IMR-90 (cell line): ENCODE measurements around the gene SLC6A12. TPM values are rescaled to one million over a fixed set of nuclear protein-coding genes. Genes with fewer than 3 reads are reported as not detected.

ENCODE experiments used
- ATAC-seq: fragments of 200-7000 bp; cut with Tn5 transposase; 2 replicates; pipeline ENCODE4 v1.9.1; 2020; ENCODE audit warnings: low read depth, mild to moderate bottlenecking, moderate library complexity
- BruUV-seq: library from RNA; stranded (reverse); fragments of 400-500 nt; replicated peaks from 2 replicates; lab custom pipeline; 2021; lab: Mats Ljungman, UMichigan
- CTCF ChIA-PET: fragments of 300-600 bp; formaldehyde crosslinking; extraction: SDS; loops from one replicate; lab custom pipeline; 2021; ENCODE audit warnings: antibody characterized with exemption; lab: Yijun Ruan, JAX
- POLR2A ChIA-PET: fragments of 300-600 bp; sonication (Branson Sonifier 250); formaldehyde crosslinking; loops from one replicate; lab custom pipeline; 2022; ENCODE audit warnings: antibody characterized with exemption; ENCODE audit not compliant: unreplicated experiment; lab: Charles Lee
- DNase-seq: peaks from one replicate; pipeline ENCODE4 v3.0.0; 2013
- H2AFZ ChIP-seq: replicated peaks from 2 replicates; pipeline ENCODE3; 2013; ENCODE audit warnings: low read length, mild to moderate bottlenecking; ENCODE audit not compliant: poor library complexity
- H2AK5ac ChIP-seq: 2 replicates; pipeline ENCODE4 v1.6.1; 2013; ENCODE audit warnings: low read depth, low read length, inconsistent platforms
- H2AK9ac ChIP-seq: replicated peaks from 2 replicates; pipeline ENCODE3; 2013; ENCODE audit warnings: mild to moderate bottlenecking, low read depth, low read length, moderate library complexity; ENCODE audit not compliant: poor library complexity
- H2BK120ac ChIP-seq: 2 replicates; pipeline ENCODE4 v1.6.1; 2013; ENCODE audit warnings: low read depth, low read length, inconsistent platforms
- H2BK15ac ChIP-seq: 3 replicates; pipeline ENCODE4 v1.6.1; 2013; ENCODE audit warnings: low read depth, low read length, inconsistent platforms
- H2BK20ac ChIP-seq: 2 replicates; pipeline ENCODE4 v1.6.1; 2013; ENCODE audit warnings: low read depth, mild to moderate bottlenecking, inconsistent platforms, low read length, moderate library complexity
- H2BK5ac ChIP-seq: 2 replicates; pipeline ENCODE4 v1.6.1; 2013; ENCODE audit warnings: mild to moderate bottlenecking, low read depth, low read length, inconsistent platforms; ENCODE audit not compliant: poor library complexity, severe bottlenecking
- H3K14ac ChIP-seq: replicated peaks from 2 replicates; pipeline ENCODE4 v1.6.1; 2013; ENCODE audit warnings: low read depth, low read length, inconsistent platforms
- H3K18ac ChIP-seq: 2 replicates; pipeline ENCODE4 v1.6.1; 2013; ENCODE audit warnings: low read depth, low read length, control low read depth
- H3K23ac ChIP-seq: 2 replicates; pipeline ENCODE4 v1.6.1; 2013; ENCODE audit warnings: low read depth, low read length, inconsistent platforms
- H3K27ac ChIP-seq: 2 replicates; pipeline ENCODE4 v1.5.1; 2013; ENCODE audit warnings: mild to moderate bottlenecking, control low read depth, low read length; ENCODE audit not compliant: insufficient read depth
- H3K27me3 ChIP-seq: 2 replicates; pipeline ENCODE4 v1.6.1; 2013; ENCODE audit warnings: low read length; ENCODE audit not compliant: control insufficient read depth, insufficient read depth
- H3K36me3 ChIP-seq: 2 replicates; pipeline ENCODE4 v1.6.1; 2013; ENCODE audit warnings: low read length, mixed read lengths; ENCODE audit not compliant: control insufficient read depth, insufficient read depth
- H3K4ac ChIP-seq: 2 replicates; pipeline ENCODE4 v1.6.1; 2013; ENCODE audit warnings: low read depth, low read length, inconsistent platforms
- H3K4me1 ChIP-seq: 2 replicates; pipeline ENCODE4 v1.6.1; 2013; ENCODE audit warnings: low read length, mixed read lengths; ENCODE audit not compliant: control insufficient read depth, insufficient read depth
- H3K4me2 ChIP-seq: 2 replicates; pipeline ENCODE4 v1.6.1; 2013; ENCODE audit warnings: low read depth, mild to moderate bottlenecking, control low read depth, low read length, moderate library complexity
- H3K4me3 ChIP-seq: 2 replicates; pipeline ENCODE4 v1.5.1; 2013; ENCODE audit warnings: low read depth, mild to moderate bottlenecking, control low read depth, low read length, moderate library complexity; ENCODE audit not compliant: insufficient read depth
- H3K56ac ChIP-seq: 2 replicates; pipeline ENCODE4 v1.6.1; 2013; ENCODE audit warnings: low read length, inconsistent platforms; ENCODE audit not compliant: insufficient read depth; ENCODE audit errors: extremely low read depth
- H3K79me1 ChIP-seq, 2 experiments: 2 replicates each; pipeline ENCODE4 v1.6.1; 2013; ENCODE audit warnings: low read length in 2 of 2, inconsistent platforms in 1 of 2, low read depth in 1 of 2
- H3K9ac ChIP-seq: 2 replicates; pipeline ENCODE4 v1.6.1; 2013; ENCODE audit warnings: low read depth, low read length, control low read depth
- H3K9me1 ChIP-seq: 2 replicates; pipeline ENCODE4 v1.6.1; 2013; ENCODE audit warnings: low read length, inconsistent platforms; ENCODE audit not compliant: insufficient read depth
- H3K9me3 ChIP-seq: 2 replicates; pipeline ENCODE4 v1.6.1; 2013; ENCODE audit warnings: low read length; ENCODE audit not compliant: control insufficient read depth, insufficient read depth
- H4K20me1 ChIP-seq: 2 replicates; pipeline ENCODE4 v1.6.1; 2013; ENCODE audit warnings: low read length, inconsistent platforms; ENCODE audit not compliant: insufficient read depth
- H4K5ac ChIP-seq: 2 replicates; pipeline ENCODE4 v1.6.1; 2013; ENCODE audit warnings: mild to moderate bottlenecking, low read depth, low read length, control low read depth
- H4K8ac ChIP-seq, 2 experiments: 2 replicates each; pipeline ENCODE4 v1.6.1; 2013; ENCODE audit warnings: low read depth in 2 of 2, low read length in 2 of 2, control low read depth in 1 of 2, inconsistent platforms in 1 of 2
- H4K91ac ChIP-seq: 2 replicates; pipeline ENCODE4 v1.6.1; 2013; ENCODE audit warnings: low read depth, low read length, inconsistent platforms; ENCODE audit not compliant: insufficient read depth
- BHLHE40 ChIP-seq: fragments of 150-350 bp; IDR thresholded peaks from 2 replicates; pipeline ENCODE4 v1.6.1; 2016; ENCODE audit warnings: mild to moderate bottlenecking, low read depth, low read length
- CEBPB ChIP-seq: IDR thresholded peaks from 2 replicates; pipeline ENCODE4 v1.6.1; 2012; ENCODE audit warnings: low read depth, low read length, improper control_type of control experiment
- CHD1 ChIP-seq: IDR thresholded peaks from 2 replicates; pipeline ENCODE4 v1.6.1; 2012; ENCODE audit warnings: low read depth, low read length, improper control_type of control experiment
- CTCF ChIP-seq: conservative IDR thresholded peaks from 2 replicates; pipeline ENCODE4 v1.5.1; 2012; ENCODE audit warnings: mild to moderate bottlenecking, low read depth, low read length, improper control_type of control experiment
- ELK1 ChIP-seq: fragments of 150-350 bp; IDR thresholded peaks from 2 replicates; pipeline ENCODE4 v1.6.1; 2016; ENCODE audit warnings: low read depth, mild to moderate bottlenecking, low read length, moderate library complexity, borderline replicate concordance
- FOS ChIP-seq: fragments of 150-350 bp; IDR thresholded peaks from 2 replicates; pipeline ENCODE4 v1.6.1; 2016; ENCODE audit warnings: low read depth, low read length
- MAFK ChIP-seq: IDR thresholded peaks from 2 replicates; pipeline ENCODE4 v1.6.1; 2012; ENCODE audit warnings: low read depth, low read length, improper control_type of control experiment
- MAZ ChIP-seq: IDR thresholded peaks from 2 replicates; pipeline ENCODE4 v1.6.1; 2012; ENCODE audit warnings: low read depth, mild to moderate bottlenecking, low read length, improper control_type of control experiment, moderate library complexity, borderline replicate concordance
- MXI1 ChIP-seq: IDR thresholded peaks from 2 replicates; pipeline ENCODE4 v1.6.1; 2012; ENCODE audit warnings: low read depth, mild to moderate bottlenecking, low read length, moderate library complexity, borderline replicate concordance
- POLR2A ChIP-seq: IDR thresholded peaks from 2 replicates; pipeline ENCODE4 v1.6.1; 2012; ENCODE audit warnings: mild to moderate bottlenecking, low read depth, low read length
- RAD21 ChIP-seq: IDR thresholded peaks from 2 replicates; pipeline ENCODE4 v1.6.1; 2012; ENCODE audit warnings: low read length, improper control_type of control experiment
- RCOR1 ChIP-seq: IDR thresholded peaks from 2 replicates; pipeline ENCODE4 v1.6.1; 2012; ENCODE audit warnings: mild to moderate bottlenecking, low read length, improper control_type of control experiment; ENCODE audit not compliant: insufficient replicate concordance
- RFX5 ChIP-seq: IDR thresholded peaks from 2 replicates; pipeline ENCODE4 v1.8.0; 2012; ENCODE audit warnings: low read depth, mild to moderate bottlenecking, low read length, moderate library complexity
- SMC3 ChIP-seq: fragments of 150-350 bp; IDR thresholded peaks from 2 replicates; pipeline ENCODE4 v1.6.1; 2016; ENCODE audit warnings: low read depth, mild to moderate bottlenecking, antibody characterized with exemption, low read length, moderate library complexity
- USF2 ChIP-seq: fragments of 150-350 bp; IDR thresholded peaks from 2 replicates; pipeline ENCODE4 v1.6.1; 2017; ENCODE audit warnings: mild to moderate bottlenecking, antibody characterized with exemption, low read length, low read depth
- WGBS, 2 experiments: methylation state at CpG; one replicate each; pipeline versions ENCODE4 v1.1.5 to v1.1.7; 2013; ENCODE audit warnings: missing lambda C conversion rate in 2 of 2; ENCODE audit not compliant: insufficient read length in 1 of 2; ENCODE audit errors: extremely low coverage in 2 of 2; 5-methylcytosine and 5-hydroxymethylcytosine counted together
- dilution Hi-C: fragments of 300-500 bp; cut with HindIII; formaldehyde crosslinking; loops from one replicate; pipeline ENCODE4 v1.14.3; 2018; ENCODE audit warnings: low sequenced_read_pairs; ENCODE audit not compliant: unreplicated experiment
- in situ Hi-C: fragments of 300-500 bp; cut with MboI; formaldehyde crosslinking; loops from 3 replicates; pipeline ENCODE4 v1.14.3; 2019; ENCODE audit warnings: low sequenced_read_pairs, inconsistent platforms, mixed read lengths
- intact Hi-C: fragments of 100-400 bp; cut with micrococcal nuclease; formaldehyde crosslinking; loops from 2 replicates; pipeline ENCODE4 v1.10.0; 2022
- polyA plus RNA-seq, 3 experiments: library from polyadenylated mRNA; depleted of rRNA; stranded (reverse); fragments of >200 nt; gene quantifications; 2 replicates each; pipeline ENCODE4 v1.2.3, GENCODE V29; 2012; ENCODE audit warnings: low replicate concordance in 1 of 3
- total RNA-seq: library from RNA; depleted of rRNA; stranded (reverse); fragments of >200 nt; gene quantifications from 2 replicates; pipeline ENCODE4 v1.2.3, GENCODE V29; 2012

The SLC6A12 gene
- total and polyA plus RNA-seq, 2 of the 4 experiments (the other 2 are of a cell fraction) = not detected

- in situ Hi-C loops (no loop called here), dilution Hi-C loops (no loop called here), intact Hi-C loops (no loop called here)
- H3K14ac ChIP-seq = no peak overlapping the region
- H3K9me3 ChIP-seq = peaks cover 2% of the 10 kb centered on the region; the same call in 1 of the 2 replicates
- H3K9ac ChIP-seq = no peak overlapping the region
- H3K4me2 ChIP-seq = no peak overlapping the region
- no peak overlapping the region for H4K8ac ChIP-seq
- H2AK5ac ChIP-seq = no peak overlapping the region
- H2BK120ac ChIP-seq = no peak overlapping the region
- H3K27me3 ChIP-seq = peaks cover 44% of the 10 kb centered on the region
- DNase-seq = peak; percentile 54
- H4K20me1 ChIP-seq = no peaks in the 10 kb centered on the region
- no peaks in the 10 kb centered on the region for H3K9me1 ChIP-seq
- H3K4me3 ChIP-seq = no peak overlapping the region
- H3K4ac ChIP-seq = no peak overlapping the region
- 18% methylated on average over 4 of the region's 11 CpGs; no CpG with 5 or more reads in 1 of the 2 experiments for WGBS, 2 experiments
- BruUV-seq = no TSS peak
- no peak overlapping the region for H3K23ac ChIP-seq
- no peak overlapping the region for H3K18ac ChIP-seq
- no peaks in the 10 kb centered on the region for H3K36me3 ChIP-seq
- no peak overlapping the region for H2AK9ac ChIP-seq
- no peak overlapping the region for H2BK15ac ChIP-seq
- ChIA-PET POLR2A (no interaction called here), CTCF (interaction anchor here (0.7 kb wide), 1 partner anchor 41 kb away, joined by 3 read pairs; no protein-coding TSS in a partner anchor)
- H3K4me1 ChIP-seq = peaks cover 3% of the 10 kb centered on the region; the same call in 1 of the 2 replicates
- no peak overlapping the region for H4K91ac ChIP-seq
- no peak overlapping the region for H2BK5ac ChIP-seq
- no peak overlapping the region for H3K27ac ChIP-seq
- no peak overlapping the region for H2BK20ac ChIP-seq
- H3K56ac ChIP-seq = no peak overlapping the region
- peak; percentile 95 for ATAC-seq
- no peaks in the 10 kb centered on the region for H3K79me1 ChIP-seq
- peak overlapping the region; percentile 5 for H2AFZ ChIP-seq
- H4K5ac ChIP-seq = no peak overlapping the region
- TF ChIP-seq MAZ (no peak), CTCF (peak; percentile 95), ELK1 (no peak), MXI1 (no peak), MAFK (no peak), USF2 (0 out of 2 replicates have a peak, but pooled peaks have one; percentile 5), POLR2A (no peak), BHLHE40 (peak; percentile 41; the same call in 1 of the 2 replicates), CHD1 (no peak), RFX5 (no peak), SMC3 (peak; percentile 73), RCOR1 (no peak), FOS (no peak), CEBPB (no peak), RAD21 (peak; percentile 74)
Measured at GRCh38 chr12:153080-153746, 60.7 kb downstream of the SLC6A12 start.
